ENCODE data around the gene GLYR1. TPM values are rescaled to one million over a fixed set of nuclear protein-coding genes. Genes with fewer than 3 reads are reported as not detected.

Gene GLYR1
- total and polyA plus RNA-seq, 9 of the 15 experiments (the other 6 are each of a cell fraction or from before 2014, with no cell fraction given) = 6.7 to 99.2 (median 60.2) TPM

GRCh38 chr16:4780235-4780634 is 66.9 kb downstream of the GLYR1 start (continued):
- TF ChIP-seq ATF4 (CRISPR knock-in tag; IDR thresholded peaks at IDR 0.05) (no peak), YBX1 (IDR thresholded peaks at IDR 0.05) (no peak), ATF1 (CRISPR knock-in tag; IDR thresholded peaks at IDR 0.05) (no peak), ATF1 (tag; IDR thresholded peaks at IDR 0.05) (peak; percentile 29; the same call in 1 of the 2 replicates), MEF2D (tag; conservative IDR thresholded peaks at IDR 0.05; ENCODE audit: low read depth) (no peak), SRSF9 (IDR thresholded peaks at IDR 0.05; ENCODE audit: borderline replicate concordance, low read depth, low read length) (no peak), ATF3 (IDR thresholded peaks at IDR 0.05) (peak; percentile 98), ATF3 (CRISPR knock-in tag; conservative IDR thresholded peaks at IDR 0.05) (peak; percentile 90), GATAD2B (IDR thresholded peaks at IDR 0.05; ENCODE audit: borderline replicate concordance) (no peak), JUN (IDR thresholded peaks at IDR 0.05; ENCODE audit: borderline replicate concordance, low read depth, low read length) (peak; percentile 95), JUN (CRISPR knock-in tag; IDR thresholded peaks at IDR 0.05; ENCODE audit: borderline replicate concordance) (no peak), ZEB2 (IDR thresholded peaks at IDR 0.05) (0 out of 2 replicates have a peak, but pooled peaks have one; percentile 34), JUND (IDR thresholded peaks at IDR 0.05; ENCODE audit: borderline replicate concordance, low read depth, low read length) (peak; percentile 93), JUND (tag; IDR thresholded peaks at IDR 0.05; ENCODE audit: borderline replicate concordance, low read depth, low read length) (peak; percentile 93)
- TF ChIP-seq, protein P1, sequence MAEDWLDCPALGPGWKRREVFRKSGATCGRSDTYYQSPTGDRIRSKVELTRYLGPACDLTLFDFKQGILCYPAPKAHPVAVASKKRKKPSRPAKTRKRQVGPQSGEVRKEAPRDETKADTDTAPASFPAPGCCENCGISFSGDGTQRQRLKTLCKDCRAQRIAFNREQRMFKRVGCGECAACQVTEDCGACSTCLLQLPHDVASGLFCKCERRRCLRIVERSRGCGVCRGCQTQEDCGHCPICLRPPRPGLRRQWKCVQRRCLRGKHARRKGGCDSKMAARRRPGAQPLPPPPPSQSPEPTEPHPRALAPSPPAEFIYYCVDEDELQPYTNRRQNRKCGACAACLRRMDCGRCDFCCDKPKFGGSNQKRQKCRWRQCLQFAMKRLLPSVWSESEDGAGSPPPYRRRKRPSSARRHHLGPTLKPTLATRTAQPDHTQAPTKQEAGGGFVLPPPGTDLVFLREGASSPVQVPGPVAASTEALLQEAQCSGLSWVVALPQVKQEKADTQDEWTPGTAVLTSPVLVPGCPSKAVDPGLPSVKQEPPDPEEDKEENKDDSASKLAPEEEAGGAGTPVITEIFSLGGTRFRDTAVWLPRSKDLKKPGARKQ (CRISPR knock-in tag; IDR thresholded peaks at IDR 0.05) = no peak

Data from K562 (cell line).